DMS79 (cell line): ENCODE results near the gene NTMT1.

Experiments used
- DNase-seq: peaks from one replicate; lab custom pipeline; 2025; lab: John Stamatoyannopoulos, UW

NTMT1 gene

DNA sequence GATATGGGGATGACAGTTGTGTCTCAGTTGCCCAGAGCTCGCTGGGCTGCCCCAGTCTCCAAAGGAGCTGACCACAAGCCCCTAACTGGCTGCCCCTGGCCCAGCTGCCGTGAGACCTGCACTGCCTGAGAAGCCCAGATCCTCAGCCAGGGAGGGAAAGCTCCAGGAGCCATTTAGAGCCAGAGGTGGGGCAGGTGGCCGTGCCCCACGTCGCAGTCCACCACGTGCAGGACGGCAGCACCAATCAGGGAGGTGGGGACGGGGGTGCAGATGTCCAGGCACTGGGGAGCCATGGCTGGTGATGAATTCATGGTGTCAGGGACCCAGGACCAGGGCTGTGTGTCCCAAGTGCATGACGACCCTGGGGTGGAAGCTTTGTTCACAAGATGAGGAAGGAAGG, 52.9 kb downstream of the NTMT1 start:
- DNase-seq, result no peak

DNA sequence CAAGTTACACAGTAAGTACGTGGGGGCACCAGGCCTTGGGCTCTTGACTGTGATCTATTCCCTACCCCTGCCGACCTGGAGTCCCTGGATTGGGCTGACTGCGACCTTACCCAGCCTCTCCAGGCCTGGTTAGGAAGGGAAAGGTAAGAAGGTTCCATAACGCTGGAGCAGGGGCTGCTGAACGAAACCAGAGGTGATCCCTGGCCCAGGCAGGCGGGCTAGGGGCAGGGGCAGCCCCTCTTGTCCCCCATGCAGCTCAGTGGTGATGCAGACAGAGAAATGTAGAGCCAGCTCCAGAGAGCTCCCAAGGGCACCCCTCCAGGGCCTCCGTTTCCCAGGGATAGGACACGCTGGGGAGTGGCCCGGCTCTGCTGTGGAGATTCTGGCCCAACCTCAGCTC, 53.6 kb downstream of the NTMT1 start:
- no peak for DNase-seq

DNA sequence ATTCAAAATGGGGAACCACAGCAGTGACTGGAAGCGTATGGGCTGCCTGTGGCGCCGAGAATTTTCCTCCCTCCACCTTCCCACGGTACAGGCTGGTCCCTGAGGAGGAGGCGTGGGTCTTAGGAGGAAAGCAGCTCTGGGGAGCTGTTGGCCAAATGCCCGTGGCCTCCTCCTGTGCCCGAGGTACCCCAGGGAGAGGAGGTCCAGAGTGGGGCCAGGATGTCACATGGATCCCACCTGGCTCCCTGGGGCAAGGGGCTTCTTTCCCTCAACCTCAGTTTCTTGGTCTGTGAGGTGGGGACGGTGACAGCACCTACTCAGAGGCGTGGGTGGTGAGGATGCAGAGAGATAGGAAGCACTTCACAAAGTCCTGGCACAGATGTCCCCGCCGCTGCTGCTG, 56.0 kb downstream of the NTMT1 start:
- no peak for DNase-seq

DNA sequence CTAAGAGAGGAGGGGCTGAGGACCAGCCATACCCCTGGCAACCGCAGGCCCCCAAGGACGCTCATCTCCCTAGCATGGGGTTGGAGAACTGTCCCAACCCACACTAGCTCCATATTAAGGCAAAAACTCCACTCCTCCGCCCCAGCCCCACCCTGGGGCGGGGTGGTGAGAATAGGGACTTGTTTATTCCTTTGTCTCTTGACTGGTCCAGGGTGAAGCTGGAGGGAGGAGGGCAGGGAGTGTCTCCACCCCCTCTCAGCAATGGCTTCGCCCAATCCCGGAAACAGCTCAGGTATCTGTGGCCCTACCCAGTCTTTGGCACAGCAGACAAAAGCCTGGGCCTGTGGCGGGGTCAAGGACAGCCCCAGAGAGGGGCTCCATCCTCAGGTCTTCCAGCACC, 56.4 kb downstream of the NTMT1 start:
- no peak for DNase-seq

DNA sequence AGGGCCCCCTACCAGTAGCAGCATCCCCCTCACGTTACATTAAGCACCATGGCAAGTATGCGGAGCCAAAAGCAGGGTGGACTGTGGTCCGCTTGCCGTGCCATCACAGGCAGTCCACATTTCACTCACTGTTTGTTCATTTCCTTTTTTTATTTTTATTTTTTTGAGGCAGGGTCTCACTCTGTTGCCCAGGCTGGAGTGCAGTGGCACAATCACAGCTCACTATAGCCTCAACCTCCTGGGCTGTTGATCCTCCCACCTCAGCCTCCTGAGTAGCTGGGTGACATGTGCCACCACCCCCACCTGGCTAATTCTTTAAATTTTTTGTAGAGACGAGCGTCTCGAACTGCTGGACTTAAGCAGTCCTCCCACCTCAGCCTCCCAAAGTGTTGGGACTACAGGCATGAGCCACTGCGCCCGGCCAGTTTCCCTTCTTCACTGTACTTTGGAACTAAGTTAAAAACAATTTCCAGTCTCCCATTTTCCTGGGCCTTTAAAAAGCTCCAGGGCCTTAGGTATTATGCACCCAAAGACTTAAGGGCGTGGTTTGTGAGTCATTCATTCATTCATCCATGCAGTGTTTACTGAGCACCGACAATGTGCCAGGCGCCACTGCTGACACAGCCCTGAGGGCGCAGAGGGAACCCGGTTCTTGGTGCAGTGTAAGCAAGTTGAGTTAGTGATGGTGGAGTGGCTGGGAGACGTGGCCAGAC, 59.4 kb downstream of the NTMT1 start:
- no peak for DNase-seq
